GM21447 (cell line): ENCODE results near the gene TMEM178B.
"Not testable (repeated sequence)": the region's sequence is repeated elsewhere in the genome, so short reads cannot be mapped to it uniquely, and the experiment has no call there.

Experiments
- ATAC-seq: cut with Tn5 transposase; IDR thresholded peaks from one replicate; pipeline ENCODE4 v1.9.1; 2021; ENCODE audit not compliant: unreplicated experiment

The TMEM178B gene

DNA sequence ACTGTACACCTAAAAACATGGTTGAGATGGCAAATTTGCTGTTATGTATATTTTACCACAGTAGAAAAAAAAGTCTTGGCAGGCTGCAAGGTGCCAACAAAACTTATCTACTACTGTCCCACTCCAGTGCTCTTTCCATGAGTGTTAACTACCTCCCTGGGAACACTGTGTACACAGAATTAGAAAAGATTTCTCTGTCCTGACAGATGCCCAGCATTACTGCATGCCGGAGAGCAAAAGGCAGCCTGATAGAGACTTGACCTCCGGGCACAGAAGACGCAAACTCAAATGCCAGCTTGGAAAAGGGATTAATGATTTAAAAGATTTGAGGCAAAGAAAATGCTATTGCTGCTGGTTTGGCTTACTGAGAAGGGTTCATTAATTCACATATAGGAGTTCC, 228.8 kb downstream of the TMEM178B start:
- no peak for ATAC-seq

DNA sequence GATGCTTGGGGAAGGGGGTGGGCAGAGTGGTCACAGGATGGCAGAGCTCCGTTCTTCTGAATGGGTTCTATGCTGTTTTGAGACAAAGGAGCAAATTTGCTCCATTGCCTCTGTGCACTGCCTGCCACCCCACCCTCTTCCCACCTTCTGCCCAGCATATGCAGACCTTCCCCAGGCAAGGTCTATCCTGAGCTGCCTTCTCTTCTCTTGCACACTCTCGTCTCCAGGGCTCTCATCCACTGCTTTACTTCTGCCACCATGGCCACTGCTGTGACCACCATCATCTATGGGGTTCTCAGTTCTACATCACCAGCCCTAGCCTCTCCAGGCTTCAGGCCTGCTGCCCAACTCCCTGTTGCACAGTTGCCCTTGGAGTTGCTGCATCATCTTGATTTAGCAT, 230.4 kb downstream of the TMEM178B start:
- no peak for ATAC-seq

DNA sequence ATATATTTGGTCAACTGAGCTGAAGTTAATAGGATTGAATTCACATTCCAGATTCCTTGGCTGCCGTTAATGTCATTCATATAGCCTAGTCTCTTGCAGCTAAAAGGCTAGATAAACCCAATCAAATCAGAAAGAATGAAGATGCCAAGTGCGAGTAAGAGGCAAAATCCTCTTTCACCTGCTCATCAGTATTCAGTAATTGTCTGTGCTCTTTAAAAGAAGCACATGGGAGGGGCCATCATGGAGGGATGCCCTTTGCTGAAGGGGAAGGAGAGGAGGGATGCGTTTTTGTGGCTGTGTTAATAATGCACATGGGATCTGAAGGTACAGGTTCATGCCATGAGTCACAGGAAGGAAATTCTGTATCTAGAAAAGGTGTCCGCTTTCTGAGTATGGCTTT, 232.2 kb downstream of the TMEM178B start:
- no peak for ATAC-seq

DNA sequence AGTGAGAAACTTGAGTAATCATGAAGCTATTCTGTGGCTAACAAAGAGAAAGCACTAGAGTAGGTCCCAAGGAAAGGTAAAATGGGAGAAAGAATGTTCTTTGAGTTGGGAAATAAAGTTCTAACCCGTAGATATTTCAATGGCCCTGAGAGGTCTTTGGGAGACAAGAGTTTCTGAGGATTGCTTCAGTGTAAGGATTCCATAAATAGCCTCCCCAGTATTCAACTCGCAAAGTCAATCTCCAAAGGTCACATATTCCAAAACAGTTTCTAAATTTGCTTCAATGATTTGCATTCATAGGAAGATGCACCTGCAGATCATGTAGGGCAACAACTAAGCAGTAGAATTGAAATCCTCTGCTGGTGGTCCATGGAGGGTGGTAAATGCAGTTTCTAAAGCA, 238.5 kb downstream of the TMEM178B start:
- no peak for ATAC-seq

DNA sequence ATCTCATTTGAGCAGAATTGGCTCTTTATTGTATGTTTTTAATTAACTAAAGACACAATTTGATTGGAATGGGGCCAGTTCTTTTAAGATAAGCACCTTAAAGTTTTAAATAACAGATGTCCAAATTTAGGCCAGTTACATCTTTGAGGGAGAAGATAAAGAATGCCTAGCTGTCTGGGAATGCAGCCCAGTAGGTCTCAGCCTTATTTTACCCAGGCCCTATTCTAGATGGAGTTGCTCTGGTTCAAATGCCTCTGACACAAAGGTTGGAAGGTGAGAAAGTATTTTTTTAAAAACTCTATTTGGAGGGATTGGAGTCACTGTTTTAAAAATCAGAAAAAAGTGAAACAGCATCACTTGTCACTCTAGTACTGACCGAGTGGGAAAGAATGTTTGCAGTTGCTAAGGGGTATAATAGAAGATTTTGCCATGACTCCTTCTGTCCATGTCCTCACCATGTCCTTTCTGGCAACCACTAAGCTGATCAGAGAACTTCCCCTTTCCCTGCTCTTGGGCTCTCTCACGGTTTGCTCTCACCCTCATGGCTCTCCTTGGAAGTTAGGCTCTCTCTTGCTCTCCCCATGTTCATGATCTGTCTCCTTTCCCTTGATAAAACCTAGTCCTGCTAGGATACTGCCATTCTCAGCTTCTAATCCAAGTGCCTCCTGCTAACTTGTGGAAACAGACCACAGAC, 239.1 kb downstream of the TMEM178B start:
- ATAC-seq: no peak

DNA sequence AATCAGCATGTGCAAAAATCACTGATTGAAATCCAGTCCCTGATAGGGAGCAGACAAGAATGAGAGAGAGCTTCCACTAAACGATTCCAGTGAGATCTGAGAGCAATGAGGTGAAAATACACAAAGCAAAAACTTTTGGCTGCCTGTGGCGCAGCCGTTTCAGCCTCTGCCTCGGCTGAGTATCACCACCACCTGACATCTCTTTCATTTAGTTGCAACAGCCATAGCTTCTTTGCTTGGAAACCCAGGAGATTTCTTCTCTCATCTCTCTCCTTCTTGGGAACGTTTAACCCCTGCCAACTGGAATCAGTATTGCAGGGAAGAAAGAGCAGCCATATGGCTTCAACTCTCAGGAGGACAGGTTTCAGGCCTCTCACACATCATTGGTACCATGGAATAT, 240.0 kb downstream of the TMEM178B start:
- no peak for ATAC-seq

DNA sequence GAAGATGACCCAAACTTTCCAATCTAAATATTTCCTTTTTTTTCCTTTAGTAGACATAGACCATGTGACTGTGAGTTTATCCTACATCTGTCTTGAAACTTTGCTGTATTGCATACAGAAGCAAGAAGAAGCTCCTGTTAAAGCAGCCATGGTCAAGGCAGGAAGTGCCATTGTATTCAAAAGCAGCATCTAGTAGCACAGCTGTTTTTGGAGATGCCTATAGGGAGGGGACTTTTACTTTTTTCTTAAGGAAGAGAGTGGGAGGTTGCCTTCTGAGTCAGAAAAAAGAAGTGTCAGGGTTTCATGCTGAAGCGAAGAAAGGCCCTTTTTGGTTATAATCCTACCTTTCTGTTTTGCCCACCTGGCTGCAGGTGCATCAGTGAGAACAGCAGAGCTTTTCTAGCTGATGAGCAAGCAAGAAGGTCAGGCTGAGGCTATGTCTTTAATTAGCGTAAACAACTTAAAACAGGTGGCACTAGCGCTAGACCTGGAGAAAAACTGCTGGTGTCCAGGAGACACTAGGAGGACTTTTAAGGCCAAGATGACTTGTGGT, 243.2 kb downstream of the TMEM178B start:
- ATAC-seq: no peak

DNA sequence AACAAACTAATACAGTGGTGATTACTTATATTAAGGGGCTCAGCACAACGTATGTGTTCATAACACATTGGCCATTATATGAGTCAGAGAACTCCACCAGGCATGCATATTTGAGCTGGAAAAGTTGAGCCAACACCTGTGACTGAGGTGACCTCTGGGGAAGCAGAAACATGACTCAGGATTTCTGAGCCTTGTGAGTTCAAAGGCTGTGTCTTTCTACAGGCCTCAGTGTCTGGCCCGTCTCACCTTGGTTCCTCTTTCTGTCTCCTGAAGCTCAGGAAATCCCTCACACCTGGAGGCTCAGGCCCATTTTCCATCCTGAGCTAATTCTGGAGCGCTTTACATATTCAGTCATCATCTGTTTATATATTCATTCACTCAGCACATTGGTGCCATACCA, 246.4 kb downstream of the TMEM178B start:
- ATAC-seq: no peak

DNA sequence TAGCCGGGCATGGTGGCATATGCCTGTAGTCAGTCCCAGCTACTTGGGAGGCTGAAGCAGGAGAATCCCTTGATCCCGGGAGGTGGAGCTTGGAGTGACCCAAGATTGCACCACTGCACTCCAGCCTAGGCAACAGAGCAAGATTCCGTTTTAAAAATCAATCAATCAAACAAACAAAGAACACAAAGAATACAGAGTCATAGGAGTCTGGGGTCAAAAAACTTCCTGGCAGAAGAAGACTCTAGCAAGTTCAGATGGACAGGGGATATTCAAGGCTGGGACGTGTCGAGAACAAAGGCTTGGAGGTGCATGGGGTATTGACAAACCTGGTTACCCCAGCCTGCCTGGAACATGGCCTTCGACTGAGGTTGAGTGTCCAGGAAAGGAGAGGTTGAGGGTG, 248.5 kb downstream of the TMEM178B start:
- no peak for ATAC-seq

DNA sequence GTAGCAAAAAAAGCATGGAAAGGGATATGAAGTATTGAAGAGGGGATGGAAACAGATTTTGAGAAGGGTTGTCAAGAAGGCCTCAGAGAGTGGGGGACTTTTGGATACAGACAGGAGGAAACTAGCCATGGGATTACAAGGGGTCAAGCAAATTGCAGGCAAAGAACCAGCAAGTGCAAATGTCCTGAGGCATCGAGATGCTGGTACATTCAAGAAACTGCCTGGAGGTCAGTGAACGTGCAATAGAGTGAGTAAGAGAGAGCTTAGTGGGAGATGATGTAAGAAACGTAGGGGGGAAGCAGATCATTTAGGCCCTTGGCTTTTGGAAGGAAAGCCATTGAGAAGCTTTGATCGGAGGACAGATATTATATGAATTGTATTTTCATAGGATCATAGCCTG, 250.0 kb downstream of the TMEM178B start:
- ATAC-seq: no peak

DNA sequence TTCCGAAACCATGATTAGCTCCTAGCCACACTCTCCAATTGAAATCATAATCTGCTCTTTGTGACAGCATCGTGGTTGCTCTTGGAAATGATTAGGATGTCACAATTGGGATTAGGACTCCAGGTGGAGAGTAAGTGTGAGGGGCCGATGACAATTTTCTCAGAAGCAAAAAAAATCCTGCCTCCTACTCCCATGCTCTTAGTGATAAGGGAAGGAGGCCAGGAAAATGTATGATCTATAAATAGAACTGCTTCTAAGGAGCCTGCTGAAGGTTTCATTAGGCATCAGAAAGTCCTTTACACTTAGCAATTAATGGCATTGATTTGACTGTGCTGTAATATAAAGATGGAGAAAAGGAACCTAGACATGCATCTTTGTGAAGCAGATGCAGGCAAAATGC, 251.0 kb downstream of the TMEM178B start:
- no peak for ATAC-seq

DNA sequence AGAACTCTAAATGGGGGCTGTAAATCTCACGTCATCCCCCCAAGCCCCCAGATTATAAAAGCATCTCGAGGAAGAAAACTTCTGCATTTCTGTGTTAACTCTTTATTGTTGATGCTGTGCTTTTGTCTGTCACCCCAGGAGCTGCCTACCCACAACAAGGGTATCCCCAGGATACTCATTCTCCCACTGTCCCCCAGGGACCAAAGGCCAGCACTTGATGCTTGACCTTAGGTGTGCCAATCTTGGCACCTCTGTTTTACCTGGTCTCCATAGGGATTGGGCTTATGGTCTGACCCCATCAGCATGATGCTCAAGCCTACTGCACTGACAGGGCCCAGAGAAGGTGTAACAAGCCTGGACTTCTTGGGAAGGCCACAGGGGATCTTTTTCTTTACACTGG, 251.4 kb downstream of the TMEM178B start:
- no peak for ATAC-seq

DNA sequence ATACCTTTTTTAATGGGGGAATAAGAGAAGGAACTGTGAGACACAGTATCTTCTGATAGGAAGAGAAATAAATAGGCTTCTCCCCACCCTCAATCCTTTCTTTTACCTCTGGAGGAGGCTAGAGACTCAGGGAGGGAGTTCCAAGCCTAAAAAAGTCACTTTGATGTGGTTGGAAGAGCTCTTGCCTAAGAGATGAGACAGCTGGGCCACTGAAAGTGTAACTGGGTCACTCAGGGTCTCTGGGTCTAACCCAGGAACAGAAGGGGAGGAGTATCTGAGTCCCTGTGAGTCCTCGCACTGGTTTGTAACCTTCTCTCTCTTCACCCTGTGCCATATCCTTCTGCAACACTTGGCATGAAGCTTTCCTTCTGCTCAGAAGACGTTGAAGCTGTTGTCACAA, 254.4 kb downstream of the TMEM178B start:
- ATAC-seq: no peak

DNA sequence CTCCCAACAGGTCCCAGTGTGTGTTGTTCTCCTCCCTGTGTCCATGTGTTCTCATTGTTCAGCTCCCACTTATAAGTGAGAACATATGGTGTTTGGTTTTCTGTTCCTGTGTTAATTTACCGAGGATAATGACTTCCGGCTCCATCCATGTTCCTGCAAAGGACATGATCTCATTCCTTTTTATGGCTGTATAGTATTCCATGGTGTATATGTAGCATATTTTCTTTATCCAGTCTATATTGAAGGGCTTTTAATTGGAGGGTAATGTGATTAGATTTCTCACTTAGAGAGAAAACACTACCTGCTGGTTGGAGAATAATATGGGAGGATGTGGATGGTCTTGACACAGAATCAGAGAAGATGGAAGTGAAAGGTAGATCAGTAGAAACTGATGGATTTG, 256.4 kb downstream of the TMEM178B start:
- not testable (repeated sequence) for ATAC-seq

DNA sequence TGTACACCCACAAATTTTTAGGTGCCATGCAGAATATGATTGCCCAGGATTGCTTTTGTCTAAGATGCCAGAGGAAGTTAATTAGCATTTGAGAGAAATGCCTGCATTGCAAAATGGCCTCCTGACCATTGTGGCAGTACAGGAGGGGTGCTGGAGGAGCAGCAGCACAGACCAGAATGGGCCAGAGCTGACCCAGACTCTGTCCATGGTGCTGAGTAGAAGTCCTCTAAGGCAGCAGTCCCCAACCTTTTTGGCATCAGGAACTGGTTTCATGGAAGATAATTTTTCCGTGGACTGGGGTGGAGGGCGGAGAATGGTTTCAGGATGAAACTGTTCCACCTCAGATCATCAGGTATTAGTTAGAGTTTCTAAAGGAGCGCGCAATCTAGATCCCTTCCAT, 259.6 kb downstream of the TMEM178B start:
- no peak for ATAC-seq

DNA sequence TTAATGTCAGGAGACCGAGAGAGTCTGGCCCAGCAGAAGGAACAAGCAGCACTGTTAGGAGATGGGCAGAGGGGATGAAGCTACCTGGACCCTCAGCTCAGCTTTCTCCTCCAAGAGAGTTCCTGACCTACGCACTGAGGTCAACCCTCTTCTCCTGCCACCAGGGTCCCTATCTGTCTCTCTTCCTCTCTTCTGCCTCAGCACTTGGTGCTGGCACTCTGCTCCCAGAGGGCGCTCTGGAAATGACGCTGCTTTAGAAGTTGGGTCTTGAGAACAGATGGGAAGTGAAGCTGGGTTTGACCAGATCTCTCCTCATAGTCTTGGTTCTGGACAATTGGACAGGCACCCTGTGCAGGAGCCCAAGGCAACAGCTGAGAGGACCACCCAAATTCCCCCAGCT, 261.3 kb downstream of the TMEM178B start:
- ATAC-seq: no peak

DNA sequence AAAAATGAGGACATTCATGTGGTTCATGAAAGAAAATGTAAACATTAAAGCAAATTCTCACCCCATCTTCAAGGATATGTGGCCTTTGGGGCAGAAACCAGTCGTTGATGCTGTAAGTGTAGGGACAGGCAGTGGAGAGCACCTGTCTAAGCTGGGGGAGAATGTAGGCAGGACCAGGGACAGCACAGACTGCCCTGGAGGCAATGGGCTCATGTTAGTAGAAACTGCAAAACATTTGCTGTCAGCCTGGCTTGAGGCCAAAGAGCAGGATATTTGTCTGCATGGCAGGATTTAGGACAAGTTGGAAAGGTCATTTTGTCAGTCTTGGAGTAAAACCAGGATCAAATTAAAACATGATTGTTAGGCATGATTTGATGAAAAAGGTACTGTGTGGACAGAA, 265.7 kb downstream of the TMEM178B start:
- ATAC-seq: no peak

DNA sequence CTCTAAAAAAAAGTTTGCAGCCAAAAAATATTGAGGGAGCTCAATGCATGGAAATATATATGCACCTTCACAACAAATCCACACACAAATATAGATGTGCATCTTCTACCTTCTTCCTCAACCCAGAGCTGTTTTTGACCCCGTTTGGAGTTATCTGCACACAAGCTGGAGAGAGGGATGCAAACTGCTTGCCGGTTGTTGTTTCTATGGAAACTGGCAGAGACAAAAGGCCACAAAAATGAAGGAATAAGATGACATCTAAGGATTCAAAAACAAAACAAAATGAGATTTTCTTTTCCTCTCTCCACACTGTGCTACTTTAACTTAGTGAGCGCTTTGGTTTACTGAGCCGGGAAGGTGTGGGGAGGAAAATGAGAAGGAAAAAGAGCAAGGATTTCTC, 267.1 kb downstream of the TMEM178B start:
- no peak for ATAC-seq

DNA sequence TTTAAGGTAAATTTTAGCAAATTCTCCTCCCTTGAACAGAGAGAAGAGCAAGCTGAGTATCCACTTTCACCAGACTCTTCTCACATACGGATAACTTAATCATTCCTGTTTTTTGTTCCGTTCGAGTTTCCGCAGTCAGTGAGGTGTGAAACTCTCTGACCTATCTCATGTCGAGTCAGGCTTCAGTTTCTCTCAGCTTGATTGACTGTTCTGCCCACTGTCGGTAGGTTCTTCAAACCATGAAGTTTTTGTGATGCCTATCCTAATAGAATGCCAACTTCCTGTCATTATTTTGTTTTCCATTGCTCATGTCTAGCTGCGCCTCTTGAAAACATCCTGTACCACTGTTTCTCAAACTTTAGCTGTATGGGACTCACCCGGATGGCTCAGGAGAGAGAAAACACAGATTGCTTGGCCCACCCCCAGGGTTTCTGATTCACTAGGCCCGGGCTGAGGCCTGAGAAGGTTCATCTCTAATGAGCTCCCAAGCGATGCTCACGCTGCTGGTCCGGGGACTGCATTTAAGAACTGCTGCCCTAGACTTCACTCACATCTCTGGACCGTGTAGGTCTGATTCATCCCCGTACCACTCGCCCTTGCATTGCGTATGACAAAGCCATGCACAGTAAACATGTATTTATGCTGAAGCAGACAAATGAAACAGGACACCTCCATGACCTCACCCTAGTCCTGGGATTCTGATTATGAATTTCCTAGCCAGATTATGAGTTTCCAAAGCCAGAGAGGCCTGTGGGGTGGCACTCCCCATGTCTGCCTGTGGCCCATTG, 269.0 kb downstream of the TMEM178B start:
- ATAC-seq: no peak

DNA sequence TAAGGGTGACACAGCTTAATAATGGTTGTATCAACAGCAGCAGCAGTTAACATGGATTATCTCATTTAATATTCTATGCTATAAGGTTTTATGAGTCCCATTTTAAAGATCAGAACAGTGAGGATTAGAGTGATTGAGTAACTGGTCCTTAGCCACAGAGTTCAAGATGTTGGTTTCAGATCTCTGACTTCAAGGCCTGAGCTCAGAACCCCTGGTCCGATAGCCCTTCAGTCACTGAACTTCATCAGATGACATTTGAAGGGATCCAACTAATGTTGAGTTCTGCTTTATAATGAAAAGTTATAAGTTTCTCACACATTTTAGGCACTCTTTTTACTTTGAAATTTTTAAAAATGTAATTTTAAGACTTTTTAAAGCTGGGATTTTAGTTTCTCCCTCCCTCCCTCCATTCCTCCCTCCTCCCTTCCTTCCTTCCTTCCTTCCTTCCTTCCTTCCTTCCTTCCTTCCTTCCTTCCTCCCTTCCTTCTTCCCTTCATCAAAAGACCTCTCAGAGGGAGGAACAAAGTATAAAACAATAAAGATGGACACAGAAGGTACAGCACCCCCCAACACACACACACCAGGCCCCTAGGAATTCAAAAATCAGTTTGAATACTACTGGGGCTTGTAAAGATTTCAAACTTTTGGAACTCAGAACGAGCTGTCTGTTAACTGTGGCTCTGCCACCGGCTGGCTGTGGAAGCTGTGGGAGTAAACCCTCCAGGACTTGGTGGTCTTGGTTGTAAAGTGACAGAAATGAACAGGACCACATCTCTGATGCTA, 270.5 kb downstream of the TMEM178B start:
- ATAC-seq: no peak

DNA sequence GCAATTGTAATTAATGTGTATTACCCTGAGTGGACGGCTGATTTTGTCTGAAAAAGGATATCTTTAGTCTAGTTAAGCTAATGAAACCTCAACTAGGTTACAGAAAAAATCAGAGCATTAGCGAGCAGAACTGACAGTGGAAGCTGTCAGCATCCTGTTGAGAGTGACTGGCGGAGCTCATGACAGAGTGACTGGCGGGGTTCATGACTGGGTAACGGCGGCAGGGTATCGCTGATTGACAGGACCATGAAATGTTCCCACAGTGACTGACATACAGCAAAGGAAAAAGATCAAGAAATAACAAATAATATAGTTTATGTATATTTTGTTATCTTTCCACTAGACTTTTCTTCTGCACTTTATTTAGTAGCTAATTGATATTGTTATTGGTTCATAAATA, 274.9 kb downstream of the TMEM178B start:
- no peak for ATAC-seq

DNA sequence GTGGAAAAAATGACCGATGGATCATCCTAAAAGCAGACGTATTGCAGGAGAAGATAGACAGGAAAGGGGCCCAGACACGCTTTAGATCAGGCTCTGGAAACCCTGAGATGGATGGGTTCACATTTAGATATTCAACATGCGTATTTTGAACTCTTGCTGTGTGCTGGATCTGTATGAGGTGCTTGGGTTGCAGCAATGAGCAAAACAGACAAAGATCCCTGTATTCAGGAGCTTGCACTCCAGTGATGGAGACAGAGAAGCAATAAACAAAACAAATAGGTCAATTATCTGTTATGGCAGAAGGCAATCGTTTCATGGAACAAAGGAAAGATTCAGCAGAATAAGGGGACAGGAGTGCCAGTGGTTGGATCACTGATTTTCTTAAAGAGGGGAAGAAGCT, 275.5 kb downstream of the TMEM178B start:
- ATAC-seq: no peak
